Measurements from ENCODE around the gene ELL. TPM values are rescaled to one million over a fixed set of nuclear protein-coding genes. Genes with fewer than 3 reads are reported as not detected.
A peak's percentile ranks its signal among the peaks of the same experiment; 100 is the strongest.

The ELL gene
- total RNA-seq, 1 experiment from 2014 or later = 4.9 TPM

DNA sequence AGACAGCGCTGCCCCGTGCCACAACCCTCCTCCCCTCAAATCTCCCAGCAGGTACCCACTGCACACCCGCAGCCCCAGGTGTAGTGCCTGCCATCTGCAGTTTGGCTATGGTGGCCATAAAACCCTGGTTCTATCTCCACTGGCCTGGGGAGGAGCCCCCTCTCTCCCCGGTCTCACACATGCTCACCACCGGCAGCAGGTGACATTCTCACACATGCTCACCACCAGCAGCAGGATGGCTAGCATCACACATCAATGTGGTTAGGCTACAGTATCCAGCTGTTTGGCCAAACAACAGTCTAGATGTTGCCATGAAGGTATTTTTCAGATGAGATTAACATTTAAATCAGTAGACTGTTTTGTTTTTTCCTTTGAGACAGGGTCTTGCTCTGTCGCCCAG, 31.1 kb downstream of the ELL start:
- DNase-seq (ENCODE audit: low spot score) = no peak

DNA sequence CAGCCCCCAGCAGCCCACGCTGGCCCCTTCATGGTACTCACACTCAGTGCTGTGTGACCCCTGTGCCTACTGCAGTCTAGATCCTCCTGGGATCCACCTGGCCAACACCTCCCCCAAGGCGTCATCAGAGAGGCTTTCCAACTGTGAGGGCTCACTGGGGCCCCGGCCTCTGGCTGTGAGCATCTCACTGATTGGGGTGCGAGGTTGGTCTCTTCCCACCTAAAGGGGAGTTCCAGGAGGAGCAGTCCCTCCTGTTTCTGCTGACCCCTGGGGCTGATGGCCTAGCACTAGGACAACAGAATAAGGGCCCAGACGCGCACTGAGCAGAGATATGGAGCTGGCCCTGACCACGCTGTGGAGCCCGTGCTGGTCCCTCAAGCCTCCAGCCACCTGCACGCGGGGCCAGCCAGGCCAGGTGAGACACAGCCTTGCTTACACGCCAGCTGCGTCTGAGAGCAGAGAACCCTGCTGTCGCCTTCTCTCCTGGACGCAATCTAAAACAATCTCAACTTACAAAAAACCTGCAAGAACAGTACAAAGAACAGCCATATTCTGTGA, 32.2 kb downstream of the ELL start:
- no peak for DNase-seq (ENCODE audit: low spot score)

DNA sequence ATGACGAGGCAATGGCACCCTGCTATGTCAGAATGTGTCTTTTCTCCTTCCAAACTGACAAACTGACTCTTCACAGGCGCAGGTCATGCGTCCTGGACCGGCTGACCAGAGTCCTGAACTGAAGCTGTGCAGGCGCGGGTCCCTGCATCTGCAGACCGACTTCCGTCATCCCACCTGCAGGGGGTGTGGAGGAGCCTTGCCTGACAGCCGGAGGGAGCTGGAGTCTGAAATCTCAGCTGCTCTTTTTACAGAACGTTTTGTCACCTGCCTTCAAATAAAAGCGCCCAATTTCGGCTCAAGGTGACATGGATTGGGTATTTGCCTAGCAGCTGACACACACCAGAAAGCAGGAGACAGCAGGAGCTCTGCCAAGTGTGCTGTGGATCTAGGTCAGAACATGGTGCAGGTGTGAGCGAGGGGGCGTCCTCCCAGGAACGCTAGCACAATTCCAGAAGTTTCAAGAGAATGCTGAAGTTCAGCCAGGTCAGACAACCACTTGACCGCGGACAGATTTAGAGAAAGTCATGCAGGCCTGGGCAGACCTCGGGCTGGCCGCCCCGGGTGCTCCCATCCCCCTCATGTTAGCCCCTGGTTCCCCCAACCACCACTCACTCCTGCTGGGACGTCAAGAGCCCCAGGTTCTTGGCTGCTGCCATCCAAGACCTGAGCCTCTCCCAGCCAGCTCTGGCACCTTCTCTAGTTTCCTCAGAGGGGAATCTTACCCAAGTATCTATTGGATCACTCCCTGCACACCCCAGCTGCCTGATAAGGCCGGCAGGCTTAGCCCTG, 32.8 kb downstream of the ELL start:
- no peak for DNase-seq (ENCODE audit: low spot score)

DNA sequence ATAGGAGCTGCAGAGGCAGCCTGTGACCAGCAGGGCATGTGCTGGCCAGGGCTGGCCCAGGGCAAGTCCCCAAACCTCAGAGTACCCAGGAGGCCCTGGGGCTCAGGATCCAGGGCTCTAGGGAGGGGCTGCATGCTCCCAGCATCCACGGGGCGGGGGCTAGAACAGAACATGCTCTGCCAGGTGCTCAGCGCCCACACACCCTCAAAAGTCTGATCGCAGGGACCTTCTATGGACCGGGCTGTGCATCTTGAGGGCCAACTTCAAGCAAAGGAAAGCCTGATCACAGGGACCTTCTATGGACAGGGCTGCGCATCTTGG, 33.5 kb downstream of the ELL start:
- no peak for DNase-seq (ENCODE audit: low spot score)

DNA sequence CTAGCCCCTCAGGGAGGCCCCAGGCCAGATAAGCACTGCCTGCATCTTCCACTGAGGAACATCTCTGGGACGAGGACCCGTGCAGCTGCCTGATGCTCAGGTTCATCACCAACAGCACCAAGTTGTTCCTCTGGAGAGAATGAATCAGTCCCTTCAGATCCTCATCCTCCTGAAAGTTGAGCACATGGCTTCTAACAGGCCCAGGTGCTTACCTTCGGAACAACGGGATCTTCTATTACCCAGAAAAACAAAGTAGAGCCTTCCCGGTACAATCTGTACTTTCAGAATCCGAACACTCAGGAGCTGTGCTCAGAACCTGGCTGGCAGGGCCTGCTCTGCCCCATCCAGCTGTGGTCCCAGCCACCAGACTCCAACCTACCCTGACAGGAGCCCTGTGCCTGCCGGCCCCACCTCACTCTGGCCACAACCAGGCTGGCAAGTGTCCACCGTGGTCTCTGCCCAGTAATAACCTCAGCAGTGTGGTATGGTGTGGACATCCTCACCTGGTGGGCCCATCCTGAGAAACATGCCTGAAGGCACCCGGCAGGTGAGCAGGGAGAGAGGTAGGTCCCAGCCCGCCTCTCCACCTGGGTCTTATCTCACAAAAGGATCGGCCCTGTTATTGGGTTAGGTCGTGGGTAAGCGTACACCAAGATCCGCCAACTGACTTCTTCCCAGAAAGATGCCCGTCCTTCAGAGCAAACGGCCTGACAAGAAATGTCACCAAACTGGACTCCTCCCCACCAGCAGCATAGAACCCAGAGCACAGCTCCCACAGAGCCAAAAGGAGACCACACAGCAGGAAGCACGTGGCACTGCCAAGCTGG, 34.1 kb downstream of the ELL start:
- DNase-seq (ENCODE audit: low spot score) = peak; percentile 68

DNA sequence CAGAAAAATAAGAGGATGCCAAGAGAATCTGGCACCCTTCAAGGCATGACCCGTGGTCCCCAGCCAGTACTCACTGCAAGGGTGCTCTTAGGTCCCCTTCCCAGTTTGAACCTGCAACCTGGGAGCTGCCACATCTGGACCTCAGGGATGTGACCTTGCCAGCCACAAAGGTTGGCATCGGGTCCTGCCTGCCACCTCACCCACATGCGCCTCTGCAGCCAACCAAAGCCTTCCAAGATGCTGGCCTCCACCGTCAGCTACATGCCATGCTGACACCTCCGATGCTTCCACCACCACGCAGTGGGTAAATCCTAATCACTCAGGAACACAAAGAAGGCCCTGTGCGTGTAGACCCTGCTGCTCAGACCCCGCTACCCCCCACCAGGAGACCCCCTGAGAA, 35.1 kb downstream of the ELL start:
- no peak for DNase-seq (ENCODE audit: low spot score)

DNA sequence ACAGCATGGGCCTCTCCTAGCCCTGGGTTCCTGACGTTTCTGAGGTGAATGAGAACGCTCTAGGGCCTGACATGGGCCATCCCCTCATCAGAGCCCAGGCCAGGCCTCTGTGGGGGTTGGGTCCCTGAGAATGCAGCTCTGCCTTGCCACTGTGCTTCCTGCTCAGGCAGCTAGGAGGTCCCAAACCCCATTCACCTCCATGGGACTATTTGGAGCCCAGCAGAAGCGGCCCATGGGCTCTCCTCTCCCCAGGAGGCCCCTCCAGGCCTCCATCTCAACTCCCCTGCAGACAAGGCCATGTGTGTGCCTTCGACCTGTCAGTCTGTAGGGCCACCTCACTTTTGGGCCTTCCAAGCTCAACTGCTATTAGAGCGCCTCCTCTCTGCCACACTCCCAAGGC, 36.9 kb downstream of the ELL start:
- no peak for DNase-seq (ENCODE audit: low spot score)

DNA sequence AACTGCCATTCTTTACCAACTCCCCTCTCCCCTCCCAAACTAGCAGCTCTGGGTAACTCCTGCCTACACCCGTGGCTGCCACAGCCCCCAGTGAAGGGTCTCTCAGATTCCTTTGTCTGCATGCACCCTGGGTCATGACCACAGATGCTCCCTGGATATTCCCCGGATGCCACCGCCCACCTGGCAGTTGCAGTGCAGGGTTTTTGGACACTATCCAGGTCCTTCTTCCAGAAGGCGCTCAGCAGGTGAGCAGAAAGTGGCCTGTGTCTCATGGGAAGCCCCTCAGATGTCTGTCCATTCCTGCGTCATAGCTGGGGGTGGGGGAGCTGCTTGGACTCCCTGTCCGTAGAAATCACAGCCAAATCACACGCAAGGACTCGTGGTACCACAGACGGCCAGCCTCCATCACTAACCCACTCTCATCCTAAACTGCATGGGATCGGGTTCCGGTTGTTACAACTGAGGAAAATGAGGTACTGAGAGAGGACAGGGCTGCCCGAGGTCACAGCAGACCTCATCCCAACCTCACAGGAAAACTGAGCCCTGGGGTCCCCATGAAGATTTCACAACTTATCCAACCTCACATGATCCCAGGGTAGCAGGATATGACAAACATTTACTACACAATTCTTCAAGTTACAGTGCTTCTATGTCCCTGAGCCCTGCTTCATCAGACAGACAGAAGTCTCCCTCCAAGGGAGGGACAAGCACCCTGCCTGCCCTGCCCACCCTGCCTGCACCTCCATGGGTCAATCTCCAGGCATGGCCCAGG, 38.6 kb downstream of the ELL start:
- DNase-seq (ENCODE audit: low spot score) = no peak

DNA sequence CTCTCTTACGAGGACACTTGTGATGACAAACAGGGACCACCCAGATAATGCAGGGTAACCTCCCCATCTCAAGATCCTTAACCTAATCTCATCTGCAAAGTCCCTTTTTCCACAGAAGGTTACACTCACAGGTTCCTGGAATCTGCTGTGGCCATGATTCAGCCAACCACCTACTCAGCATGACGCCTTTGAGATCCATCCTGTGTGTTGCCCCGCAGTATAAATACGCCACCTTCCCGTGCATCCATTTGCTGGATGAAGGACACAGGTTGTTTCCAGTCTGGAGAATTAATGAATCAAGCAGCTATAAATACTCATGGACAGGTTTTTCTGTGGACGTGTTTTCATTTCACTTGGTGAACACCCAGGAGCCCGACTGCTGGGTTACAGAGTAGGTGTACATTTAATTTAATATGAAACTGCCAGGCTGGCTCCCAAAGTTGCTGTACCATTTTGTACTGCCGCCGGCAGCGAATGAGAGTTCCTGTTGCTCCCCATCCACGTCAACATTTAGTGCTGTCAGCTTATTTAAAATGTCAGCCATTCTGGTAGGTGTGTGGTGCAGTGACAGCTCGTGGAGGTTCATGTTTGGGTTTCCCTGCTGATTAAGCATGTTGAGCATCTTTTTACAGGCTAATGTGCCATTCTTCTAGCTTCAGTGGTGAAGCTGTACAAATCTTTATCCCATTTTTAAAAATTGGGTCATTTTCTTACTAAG, 40.2 kb downstream of the ELL start:
- no peak for DNase-seq (ENCODE audit: low spot score)

DNA sequence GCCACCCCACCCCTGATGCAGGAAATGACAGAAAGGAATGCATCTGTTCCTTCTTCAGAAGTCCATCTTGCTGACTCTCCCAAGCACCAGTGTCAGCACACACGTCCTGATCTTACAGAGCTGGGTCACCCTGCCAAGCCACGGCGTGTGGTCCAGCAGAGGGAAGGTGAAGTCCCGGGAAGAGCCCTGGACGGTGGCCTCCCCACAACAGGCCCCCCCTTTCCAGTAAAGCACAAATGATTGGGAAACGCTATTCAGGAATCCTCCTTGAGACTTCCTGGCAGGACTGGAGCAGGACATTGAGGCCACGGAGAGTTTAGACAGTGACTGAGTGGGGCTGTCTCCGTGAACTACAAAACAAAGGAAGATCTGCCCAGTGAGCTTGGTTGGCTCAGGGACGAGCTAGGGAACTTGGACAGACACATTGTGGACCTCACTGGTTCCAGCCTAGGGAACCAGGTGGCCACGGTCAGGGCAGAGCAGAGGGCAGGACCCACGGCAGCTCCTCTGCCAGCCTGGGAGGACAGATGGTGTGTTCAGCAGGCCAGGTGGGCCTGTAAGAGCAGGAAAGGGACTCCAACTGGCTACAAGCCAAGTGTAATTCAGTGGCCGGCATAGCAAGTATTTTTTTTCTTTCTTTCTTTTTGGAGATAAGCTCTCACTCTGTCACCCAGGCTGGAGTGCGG, 41.7 kb downstream of the ELL start:
- DNase-seq (ENCODE audit: low spot score) = no peak

DNA sequence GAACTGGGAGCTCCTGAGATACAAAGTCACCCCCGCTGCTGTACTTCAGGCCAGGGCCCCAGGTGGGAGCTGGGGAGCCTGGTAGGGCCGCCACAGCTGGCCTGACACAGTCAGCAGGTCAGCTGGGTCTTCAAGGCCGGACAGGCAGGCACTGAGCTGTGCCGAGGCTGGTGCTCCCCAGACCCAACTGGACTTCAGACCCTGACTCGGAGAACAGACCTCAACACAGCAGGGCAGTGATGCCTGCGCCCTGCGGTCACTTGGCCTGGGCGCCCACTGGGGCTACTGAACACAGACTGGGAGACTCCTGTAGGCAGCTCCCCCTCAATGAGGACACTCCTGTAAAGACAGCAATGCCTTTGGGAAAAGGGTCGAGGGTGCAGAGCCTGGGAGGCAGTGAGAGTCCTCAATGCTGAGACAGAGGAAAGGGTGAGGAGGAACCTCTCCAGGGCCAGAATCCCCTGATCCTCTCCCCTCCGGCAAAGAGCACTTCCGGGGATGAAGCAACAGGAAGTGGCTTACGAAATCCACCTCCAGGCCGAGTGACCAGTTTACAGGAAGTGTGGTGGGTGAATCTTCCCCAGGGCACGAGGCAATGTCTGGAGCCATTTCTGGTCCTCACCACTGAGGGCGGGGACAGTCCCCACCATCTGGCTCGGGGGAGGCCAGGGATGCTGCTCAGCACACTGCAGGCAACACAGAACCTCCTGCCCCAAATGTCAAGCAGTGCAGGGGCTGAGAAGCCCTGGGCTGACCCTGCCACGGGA, 43.1 kb downstream of the ELL start:
- peak; percentile 91 for DNase-seq (ENCODE audit: low spot score)

DNA sequence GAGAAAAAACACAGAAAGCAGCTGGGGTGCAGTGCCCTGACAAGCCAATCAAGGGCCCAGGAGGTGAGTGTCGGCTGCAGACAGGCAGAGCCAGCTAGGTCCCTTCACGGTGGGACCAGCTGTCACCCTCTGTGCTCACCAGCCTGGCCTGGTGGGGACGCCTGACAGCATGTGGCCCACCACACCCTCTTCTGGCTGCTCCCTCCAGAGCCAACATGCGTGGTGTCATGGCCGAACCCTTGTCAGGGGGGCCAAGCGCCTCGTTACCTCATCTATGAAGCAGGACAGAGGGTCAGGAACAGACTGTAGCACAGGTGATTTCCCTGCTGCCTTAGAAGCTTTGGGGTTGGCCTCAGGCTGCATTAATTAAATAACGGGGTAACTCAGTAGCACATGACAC, 43.9 kb downstream of the ELL start:
- no peak for DNase-seq (ENCODE audit: low spot score)

DNA sequence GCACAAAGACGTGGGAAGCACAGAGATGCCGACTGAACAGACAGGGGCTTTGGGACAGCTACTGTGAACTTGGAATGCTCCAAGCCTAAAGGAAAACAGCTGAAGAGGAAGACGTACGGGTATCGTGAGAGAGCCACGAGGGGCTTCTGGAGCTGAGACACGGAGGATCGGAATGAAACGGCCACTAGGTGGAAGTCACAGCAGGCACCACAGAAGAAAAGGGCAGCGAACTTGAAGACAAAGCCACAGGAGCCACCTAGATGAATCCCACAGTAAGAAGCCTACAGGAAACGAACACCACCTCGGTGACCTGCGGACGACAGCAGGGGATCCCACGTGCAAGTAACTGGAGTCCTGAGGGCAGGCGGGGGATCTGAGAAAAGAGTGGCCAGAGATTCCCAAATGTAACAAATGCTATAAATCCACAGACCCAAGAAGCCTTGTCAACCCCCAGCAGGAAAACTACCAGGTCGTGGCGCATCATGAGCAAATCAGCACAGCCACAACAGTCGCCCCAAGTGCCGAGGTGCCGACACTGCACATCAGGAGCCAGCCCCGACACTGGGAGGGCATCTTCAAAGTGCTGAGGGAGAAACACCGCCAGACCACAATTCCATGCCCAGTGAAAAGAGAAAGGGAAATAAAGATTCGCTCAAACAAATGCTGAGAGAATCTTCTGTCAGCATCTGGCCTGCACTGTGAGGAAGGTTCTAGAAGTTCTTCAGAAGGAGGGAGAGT, 44.7 kb downstream of the ELL start:
- no peak for DNase-seq (ENCODE audit: low spot score)

DNA sequence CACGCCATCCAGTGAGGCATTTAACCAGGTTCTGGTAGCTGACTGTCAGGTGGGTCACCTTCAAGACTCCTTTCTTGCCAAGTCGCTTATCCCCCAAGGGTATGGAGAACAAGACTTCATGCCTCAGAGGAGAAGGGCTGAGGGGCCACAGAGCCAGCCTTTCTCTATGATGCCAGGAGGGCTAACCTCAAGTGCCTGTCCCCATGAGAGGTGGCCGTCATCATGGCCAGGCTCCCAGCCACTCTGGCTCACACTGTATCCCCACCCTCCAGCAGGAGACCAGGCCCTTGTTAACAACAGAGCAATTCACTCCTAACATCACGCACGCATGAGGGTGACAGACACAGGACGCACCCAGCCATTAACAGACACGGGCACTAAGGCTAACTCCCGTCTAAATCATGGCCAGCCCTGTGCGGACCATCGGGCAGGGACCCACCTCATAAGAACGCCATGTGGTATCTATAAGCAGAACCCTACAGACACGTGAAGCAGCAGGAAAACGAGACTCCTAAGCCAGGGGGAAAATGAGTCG, 45.3 kb downstream of the ELL start:
- DNase-seq (ENCODE audit: low spot score) = no peak

DNA sequence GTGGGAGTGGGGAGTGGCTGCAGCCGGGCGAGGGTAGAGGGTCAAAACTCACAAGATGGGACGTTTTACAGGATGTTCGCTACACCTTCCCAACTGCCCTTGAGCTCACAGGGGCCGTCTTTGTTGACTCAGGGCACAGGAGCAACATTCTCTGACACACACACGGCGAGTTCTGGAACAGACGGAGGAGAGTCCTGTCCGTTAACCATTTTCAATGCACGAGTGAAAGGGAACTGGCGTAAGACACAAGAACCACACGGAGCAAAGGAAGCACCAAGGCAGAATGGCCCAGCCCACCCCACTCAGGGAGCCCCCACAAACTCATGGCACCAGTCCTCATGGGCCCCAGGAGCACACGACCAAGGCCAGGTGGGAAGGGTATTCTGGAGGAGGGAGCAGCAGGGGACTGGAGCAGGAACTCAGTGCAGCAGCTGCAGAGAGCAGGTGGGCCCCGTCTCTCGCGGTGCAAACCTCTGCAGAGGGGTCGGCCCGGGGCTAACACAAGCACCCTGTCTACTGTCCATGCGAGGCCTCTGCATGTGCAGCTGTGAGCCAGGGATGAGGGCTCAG, 46.0 kb downstream of the ELL start:
- DNase-seq (ENCODE audit: low spot score) = no peak

DNA sequence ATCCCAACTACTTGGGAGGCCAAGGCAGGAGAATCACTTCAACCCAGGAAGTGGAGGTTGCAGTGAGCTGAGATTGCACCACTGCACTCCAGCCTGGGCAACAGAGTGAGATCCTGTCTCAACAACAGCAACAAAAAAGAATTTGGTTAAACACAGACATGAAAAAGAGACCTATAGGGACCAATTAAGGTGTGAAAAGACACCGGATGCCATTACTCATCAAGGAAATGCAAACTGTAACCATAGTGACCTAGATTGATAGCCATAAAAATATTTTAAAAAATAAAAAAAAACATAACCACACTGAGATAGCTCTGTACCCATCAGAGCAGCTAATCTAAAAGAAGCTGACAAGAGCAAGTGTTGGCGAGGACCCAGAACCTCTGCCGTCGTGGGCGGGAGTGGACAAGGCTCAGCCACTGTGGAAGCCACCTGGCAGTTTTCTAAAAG, 46.8 kb downstream of the ELL start:
- no peak for DNase-seq (ENCODE audit: low spot score)

DNA sequence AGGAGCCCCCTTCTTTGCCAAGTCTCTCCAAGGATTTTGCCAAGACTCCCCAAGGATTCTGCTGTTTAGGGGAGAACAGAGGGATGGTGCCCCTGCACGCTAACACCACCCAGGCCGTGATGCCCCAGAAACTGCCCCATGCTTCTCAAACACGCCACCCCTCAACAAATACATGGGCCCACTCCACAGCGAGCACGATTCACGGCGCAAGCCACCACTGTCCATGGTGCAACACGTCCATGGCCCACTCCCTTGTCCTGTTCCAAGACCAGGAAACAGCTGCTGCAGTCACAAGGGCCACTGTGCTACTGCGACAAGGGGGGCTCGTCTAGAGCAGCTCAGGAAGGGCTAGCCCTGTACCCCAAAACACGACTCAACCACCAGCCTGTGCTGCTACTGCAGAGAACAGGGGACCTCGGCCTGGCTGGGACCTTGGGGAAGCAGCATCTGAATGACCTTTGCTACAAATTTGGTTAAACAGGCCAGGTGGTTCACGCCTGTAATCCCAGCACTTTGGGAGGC, 47.4 kb downstream of the ELL start:
- no peak for DNase-seq (ENCODE audit: low spot score)

DNA sequence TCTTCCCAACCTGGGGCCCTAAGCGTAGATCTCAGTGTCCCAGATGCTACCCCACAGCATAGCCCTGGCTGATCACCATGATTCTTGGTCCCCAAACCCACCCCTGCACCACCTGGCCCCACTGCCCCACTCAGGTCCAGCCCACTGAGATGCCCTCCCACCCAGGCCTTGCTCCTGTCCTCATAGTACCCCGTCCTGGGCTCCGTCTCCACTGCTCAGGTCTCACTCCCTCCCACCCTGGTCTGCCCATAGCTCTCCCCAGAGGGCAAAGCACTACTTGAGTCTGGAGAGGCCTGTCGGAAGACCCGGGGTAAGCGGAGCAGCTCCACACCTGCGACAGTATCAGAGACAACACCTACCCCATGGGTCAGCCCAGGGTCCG, 48.2 kb downstream of the ELL start:
- DNase-seq (ENCODE audit: low spot score) = no peak
